HCT116 (cell line): ENCODE data around the gene MACF1. TPM values are rescaled to one million over a fixed set of nuclear protein-coding genes. Genes with fewer than 3 reads are reported as not detected.
"Not testable (repeated sequence)": the region's sequence is repeated elsewhere in the genome, so short reads cannot be mapped to it uniquely, and the experiment has no call there.

Experiments
- ATAC-seq: fragments of 200-7000 bp; cut with Tn5 transposase; 2 replicates; pipeline ENCODE4 v1.9.1; 2020; ENCODE audit warnings: mild to moderate bottlenecking, moderate library complexity
- BruUV-seq: library from RNA; stranded (reverse); fragments of 400-500 nt; replicated peaks from 2 replicates; lab custom pipeline; 2021; lab: Mats Ljungman, UMichigan
- CTCF ChIA-PET: fragments of 300-600 bp; sonication (Branson Sonifier 250); formaldehyde crosslinking; loops from one replicate; lab custom pipeline; 2021; ENCODE audit warnings: antibody characterized with exemption; lab: Charles Lee
- POLR2A ChIA-PET: fragments of 300-600, 350-600 bp; sonication (Branson Sonifier 250); formaldehyde crosslinking; loops from one replicate; lab custom pipeline; 2021; ENCODE audit warnings: antibody characterized with exemption; lab: Charles Lee
- RAD21 ChIA-PET, 2 experiments: fragments of 300-600 bp; sonication (Branson Sonifier 250); formaldehyde crosslinking; loops; one replicate each; lab custom pipeline; 2023; ENCODE audit warnings: low total read pairs in 2 of 2; ENCODE audit not compliant: uncharacterized antibody in 2 of 2, unreplicated experiment in 2 of 2, low non-redundant PET in 1 of 2; lab: Charles Lee
- DNase-seq: peaks from one replicate; pipeline ENCODE4 v3.0.0-alpha.2; 2010; ENCODE audit warnings: low read depth, low spot score
- H2AFZ ChIP-seq: fragments of 200-600 bp; shearing (Covaris generic), sonication (generic); 2 replicates; pipeline ENCODE4 v1.6.1; 2017; ENCODE audit warnings: low read depth, mixed run types, mixed read lengths, antibody characterized with exemption, low read length; ENCODE audit not compliant: poor library complexity, severe bottlenecking
- H3K27ac ChIP-seq: 2 replicates; pipeline ENCODE4 v1.5.1; 2012; ENCODE audit warnings: low read depth, low read length
- H3K27me3 ChIP-seq: fragments of 200-600 bp; sonication (generic); 2 replicates; pipeline ENCODE4 v1.6.1; 2016; ENCODE audit warnings: mixed run types, low read length, mixed read lengths; ENCODE audit not compliant: insufficient read depth
- H3K36me3 ChIP-seq, 2 experiments: fragments of 200-500 bp in 1 of 2; fragments of 200-600 bp in 1 of 2; sonication (Bioruptor generic) in 1 of 2; sonication (generic) in 1 of 2; 2 replicates each; pipeline versions ENCODE4 v1.5.1 to v1.6.1; 2014 to 2016; ENCODE audit warnings: low read length in 2 of 2, inconsistent platforms in 1 of 2, mixed read lengths in 1 of 2, mixed run types in 1 of 2; ENCODE audit not compliant: insufficient read depth in 2 of 2, control insufficient read depth in 1 of 2
- H3K4me1 ChIP-seq, 2 experiments: fragments of 200-600 bp in 1 of 2; sonication (generic) in 1 of 2; 2 replicates each; pipeline versions ENCODE4 v1.5.1 to v1.6.1; 2012 to 2017; ENCODE audit warnings: low read length in 2 of 2, inconsistent platforms in 1 of 2, mild to moderate bottlenecking in 1 of 2, mixed read lengths in 1 of 2, mixed run types in 1 of 2, moderate library complexity in 1 of 2; ENCODE audit not compliant: insufficient read depth in 2 of 2, control insufficient read depth in 1 of 2
- H3K4me2 ChIP-seq: fragments of 200-600 bp; sonication (generic); 2 replicates; pipeline ENCODE4 v1.6.1; 2017; ENCODE audit warnings: mixed run types, low read length, mixed read lengths
- H3K4me3 ChIP-seq, 2 experiments: fragments of 200-600 bp in 1 of 2; sonication (generic) in 1 of 2; replicated peaks in 1 of 2; 2 replicates each; pipeline ENCODE4 v1.5.1; 2011 to 2016; ENCODE audit warnings: low read length in 2 of 2, control low read depth in 1 of 2, low read depth in 1 of 2, mild to moderate bottlenecking in 1 of 2, mixed read lengths in 1 of 2, mixed run types in 1 of 2
- H3K79me2 ChIP-seq: fragments of 200-600 bp; sonication (generic); 2 replicates; pipeline ENCODE4 v1.6.1; 2017; ENCODE audit warnings: mild to moderate bottlenecking, mixed run types, low read length, moderate library complexity, mixed read lengths; ENCODE audit not compliant: insufficient read depth
- H3K9ac ChIP-seq: fragments of 200-600 bp; sonication (generic); 2 replicates; pipeline ENCODE4 v1.6.1; 2016; ENCODE audit warnings: low read length, mixed read lengths
- H3K9me2 ChIP-seq: fragments of 200-600 bp; sonication (generic), shearing (Covaris generic); 2 replicates; pipeline ENCODE4 v1.6.1; 2017; ENCODE audit warnings: mixed run types, mild to moderate bottlenecking, moderate library complexity; ENCODE audit not compliant: insufficient read depth
- H3K9me3 ChIP-seq, 2 experiments: fragments of 200-500 bp in 1 of 2; fragments of 200-600 bp in 1 of 2; sonication (Bioruptor generic) in 1 of 2; sonication (generic) in 1 of 2; 2 replicates each; pipeline ENCODE4 v1.6.1; 2014 to 2017; ENCODE audit warnings: low read length in 2 of 2, mixed read lengths in 2 of 2, inconsistent platforms in 1 of 2, low read depth in 1 of 2, mild to moderate bottlenecking in 1 of 2, mixed run types in 1 of 2, moderate library complexity in 1 of 2; ENCODE audit not compliant: control insufficient read depth in 1 of 2, insufficient read depth in 1 of 2
- H4K20me1 ChIP-seq: fragments of 200-600 bp; sonication (generic), shearing (Covaris generic); 2 replicates; pipeline ENCODE4 v1.6.1; 2017; ENCODE audit warnings: mixed run types, mild to moderate bottlenecking, moderate library complexity; ENCODE audit not compliant: insufficient read depth
- ATF3 ChIP-seq: IDR thresholded peaks from 2 replicates; pipeline ENCODE4 v1.6.1; 2012
- CBX3 ChIP-seq: IDR thresholded peaks from 2 replicates; pipeline ENCODE4 v1.6.1; 2012; ENCODE audit warnings: low read depth
- CTCF ChIP-seq, 3 experiments: fragments of 200-600 bp in 1 of 3; sonication (generic) in 1 of 3; IDR thresholded peaks in 2 of 3; conservative IDR thresholded peaks in 1 of 3; 2 replicates each; pipeline ENCODE4 v1.5.1; 2012 to 2017; ENCODE audit warnings: low read depth in 2 of 3, low read length in 2 of 3, antibody characterized with exemption in 1 of 3, borderline replicate concordance in 1 of 3, control low read depth in 1 of 3, mild to moderate bottlenecking in 1 of 3, mixed read lengths in 1 of 3, mixed run types in 1 of 3, moderate library complexity in 1 of 3; ENCODE audit not compliant: insufficient read depth in 1 of 3
- ELF1 ChIP-seq: IDR thresholded peaks from 2 replicates; pipeline ENCODE4 v1.6.1; 2012; ENCODE audit warnings: low read depth, borderline replicate concordance
- EZH2 ChIP-seq: fragments of 200-600 bp; sonication (generic); IDR thresholded peaks from 2 replicates; pipeline ENCODE4 v1.6.1; 2017; ENCODE audit warnings: antibody characterized with exemption, mixed run types
- EZH2phosphoT487 ChIP-seq: fragments of 200-600 bp; IDR thresholded peaks from 2 replicates; pipeline ENCODE4 v1.6.1; 2018; ENCODE audit warnings: antibody characterized with exemption, borderline replicate concordance
- FOSL1 ChIP-seq: IDR thresholded peaks from 2 replicates; pipeline ENCODE4 v1.6.1; 2012; ENCODE audit warnings: low read depth
- POLR2A ChIP-seq: IDR thresholded peaks from 2 replicates; pipeline ENCODE4 v1.7.0; 2011; ENCODE audit warnings: borderline replicate concordance; ENCODE audit not compliant: insufficient read depth, insufficient read length; ENCODE audit errors: extremely low read depth
- SRF ChIP-seq: IDR thresholded peaks from 2 replicates; pipeline ENCODE4 v1.6.1; 2012; ENCODE audit warnings: low read depth
- TCF7L2 ChIP-seq: IDR thresholded peaks from 2 replicates; pipeline ENCODE4 v1.7.0; 2011; ENCODE audit warnings: borderline replicate concordance, inconsistent platforms; ENCODE audit not compliant: insufficient read depth, insufficient read length; ENCODE audit errors: extremely low read depth
- YY1 ChIP-seq: IDR thresholded peaks from 2 replicates; pipeline ENCODE4 v1.6.1; 2011; ENCODE audit warnings: low read length, low read depth, moderate library complexity, mild to moderate bottlenecking; ENCODE audit not compliant: insufficient replicate concordance; ENCODE audit errors: extremely low read depth
- ZBTB33 ChIP-seq: IDR thresholded peaks from 2 replicates; pipeline ENCODE4 v1.6.1; 2011; ENCODE audit warnings: mild to moderate bottlenecking, low read length, moderate library complexity; ENCODE audit not compliant: insufficient replicate concordance; ENCODE audit errors: extremely low read depth
- ZFX ChIP-seq: fragments of 450-650 bp; IDR thresholded peaks from 2 replicates; pipeline ENCODE4 v1.6.1; 2017
- ZNF274 ChIP-seq: fragments of 200-500 bp; sonication (Bioruptor generic); IDR thresholded peaks from 2 replicates; pipeline ENCODE4 v1.6.1; 2014; ENCODE audit warnings: mild to moderate bottlenecking, low read depth, low read length, inconsistent platforms
- intact Hi-C: fragments of 100-400 bp; cut with micrococcal nuclease; formaldehyde crosslinking; loops from 2 replicates; pipeline ENCODE4 v1.10.0; 2022
- total RNA-seq: library from RNA; stranded (reverse); gene quantifications from one replicate; pipeline ENCODE4 v1.2.1, GENCODE V29; 2021; ENCODE audit not compliant: unreplicated experiment

Gene MACF1
- total RNA-seq, 1 experiment from 2014 or later: 146 TPM

DNA sequence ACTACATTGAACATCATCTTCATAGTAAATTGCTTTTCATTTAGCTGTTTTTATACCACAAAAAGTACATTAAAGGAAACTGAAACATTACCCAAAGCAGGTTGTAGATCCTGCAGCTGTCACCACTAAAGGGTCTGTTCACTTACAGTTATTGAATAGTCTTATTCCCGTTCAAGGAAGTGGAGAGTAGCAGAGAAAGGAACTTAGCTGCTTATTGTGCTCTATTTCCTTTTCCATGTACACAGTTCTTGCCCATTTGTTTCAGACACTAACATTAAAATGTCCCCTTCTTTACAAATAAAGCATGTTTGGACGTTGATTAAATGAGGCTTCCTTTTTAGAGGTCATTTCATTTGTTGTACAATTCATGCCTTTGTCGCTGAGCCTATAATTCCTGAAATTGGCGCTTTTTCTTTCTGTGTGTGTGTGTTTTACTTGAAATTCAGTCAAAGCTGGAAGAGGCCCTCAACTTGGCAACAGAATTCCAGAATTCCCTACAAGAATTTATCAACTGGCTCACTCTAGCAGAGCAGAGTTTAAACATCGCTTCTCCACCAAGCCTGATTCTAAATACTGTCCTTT lies 242.6 kb downstream of the MACF1 start:
- no peaks in the 10 kb centered on the region for H3K79me2 ChIP-seq
- no peaks in the 10 kb centered on the region for H3K4me1 ChIP-seq
- no peaks in the 10 kb centered on the region for H3K9me3 ChIP-seq
- intact Hi-C loops: no loop called here
- H2AFZ ChIP-seq: no peak overlapping the region
- ChIA-PET POLR2A (no interaction called here), CTCF (interaction anchor here (1.2 kb wide), 1 partner anchor 92 kb away, joined by 4 read pairs; no protein-coding TSS in a partner anchor), RAD21 (no interaction called here)
- H3K4me2 ChIP-seq: no peak overlapping the region
- ATAC-seq (no peak), DNase-seq (no peak)
- H3K36me3 ChIP-seq: peaks cover 60 to 64% of the 10 kb centered on the region in 2 experiments
- no TSS peak for BruUV-seq
- no peaks in the 10 kb centered on the region for H3K27me3 ChIP-seq
- no peak overlapping the region for H3K27ac ChIP-seq
- TF ChIP-seq SRF (no peak), FOSL1 (no peak), CBX3 (no peak), YY1 (no peak), POLR2A (no peak), ATF3 (no peak), ELF1 (no peak), TCF7L2 (no peak), ZFX (no peak), CTCF (IDR thresholded peaks at IDR 0.05 in 2 of 3, conservative IDR thresholded peaks at IDR 0.05 in 1 of 3; ENCODE audit: borderline replicate concordance in 1 of 3, insufficient read depth in 1 of 3, low read depth in 2 of 3, low read length in 2 of 3) (no peak), ZBTB33 (no peak), EZH2 (no peak), EZH2phosphoT487 (no peak), ZNF274 (no peak)
- no peaks in the 10 kb centered on the region for H3K9me2 ChIP-seq
- no peaks in the 10 kb centered on the region for H4K20me1 ChIP-seq
- H3K4me3 ChIP-seq: no peak overlapping the region
- H3K9ac ChIP-seq: no peak overlapping the region

DNA sequence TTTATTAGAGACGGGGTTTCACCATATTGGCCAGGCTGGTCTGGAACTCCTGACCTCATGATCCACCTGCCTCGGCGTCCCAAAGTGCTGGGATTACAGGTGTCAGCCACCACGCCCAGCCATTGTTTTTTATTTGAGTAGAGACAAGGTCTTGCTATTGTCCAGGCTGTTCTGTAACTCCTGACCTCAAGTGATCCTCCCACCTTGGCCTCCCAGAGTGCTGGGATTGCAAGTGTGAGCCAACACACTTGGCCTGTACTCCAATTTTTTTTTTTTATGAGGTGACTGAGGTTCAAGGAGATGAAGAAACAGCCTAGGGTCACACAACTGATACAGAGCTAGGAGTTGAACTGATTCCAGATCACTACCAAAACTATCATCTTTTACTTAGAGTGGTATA lies 245.5 kb downstream of the MACF1 start:
- intact Hi-C loops, H4K20me1 ChIP-seq, H3K79me2 ChIP-seq, H3K27ac ChIP-seq, DNase-seq, POLR2A ChIA-PET, ATAC-seq, H3K4me3 ChIP-seq, H3K9me3 ChIP-seq, H2AFZ ChIP-seq, H3K27me3 ChIP-seq, H3K9me2 ChIP-seq, RAD21 ChIA-PET, BruUV-seq, CTCF ChIA-PET, H3K4me2 ChIP-seq, H3K4me1 ChIP-seq, H3K9ac ChIP-seq: not testable (repeated sequence)
- H3K36me3 ChIP-seq: peaks cover 54 to 73% of the 10 kb centered on the region in 2 experiments
